ENCODE data around the gene LMNTD2.
A peak's percentile ranks its signal among the peaks of the same experiment; 100 is the strongest.

The LMNTD2 gene

DNA sequence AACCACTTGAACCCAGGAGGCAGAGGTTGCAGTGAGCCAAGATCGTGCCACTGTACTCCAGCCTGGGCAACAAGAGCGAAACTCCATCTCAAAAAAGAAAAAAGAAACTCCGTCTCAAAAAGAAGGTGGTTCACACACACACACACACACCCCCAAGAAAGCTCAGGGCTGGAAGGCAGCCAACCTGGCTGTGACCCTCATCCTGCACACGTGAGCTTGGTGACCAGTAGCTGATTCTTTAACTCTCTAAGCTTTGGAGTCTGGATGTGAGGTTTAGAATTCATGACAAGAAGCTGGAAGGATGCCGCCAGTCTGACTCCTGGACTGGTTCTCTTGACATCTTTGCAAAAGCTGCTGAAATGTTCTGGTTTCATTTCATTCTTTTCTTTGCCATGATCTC is 51.6 kb downstream of the LMNTD2 start:
- DNase-seq: no peak

DNA sequence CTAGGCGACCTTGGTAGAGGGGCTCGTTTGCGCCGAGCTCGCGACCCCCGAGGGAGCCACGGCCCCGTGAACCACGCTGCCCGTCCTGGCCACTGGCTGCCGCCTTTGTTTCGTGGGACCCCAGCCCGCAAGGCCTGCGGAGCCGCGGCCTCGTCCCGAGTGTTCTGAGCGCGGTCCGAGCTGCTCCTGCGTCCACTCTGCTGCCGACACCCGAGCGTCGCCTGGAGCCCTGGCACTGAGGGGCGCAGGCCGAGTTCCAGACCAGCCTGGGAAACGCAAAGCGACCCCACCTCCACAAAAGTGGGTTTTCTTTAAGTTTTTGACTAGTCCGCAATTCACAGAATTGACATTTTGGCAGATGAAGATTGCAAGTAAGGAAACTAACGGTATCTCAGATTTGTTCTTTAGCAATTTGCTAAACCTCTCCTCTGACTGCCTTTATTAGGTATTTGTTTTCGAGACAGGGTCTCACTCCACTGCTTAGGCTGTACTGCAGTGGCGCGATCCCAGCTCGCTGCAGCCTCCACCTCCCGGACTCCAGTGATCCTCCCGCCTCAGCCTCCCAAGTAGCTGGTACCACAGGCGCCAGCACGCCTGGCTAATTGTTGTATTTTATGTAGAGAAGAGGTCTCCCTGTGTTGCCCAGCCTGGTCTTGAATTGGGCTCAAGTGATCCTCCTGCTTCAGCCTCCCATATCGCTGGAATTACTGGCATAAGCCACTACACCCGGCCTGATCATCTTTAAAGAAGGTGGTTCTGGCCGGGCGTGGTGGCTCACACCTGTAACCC is 52.6 kb downstream of the LMNTD2 start:
- no peak for DNase-seq

DNA sequence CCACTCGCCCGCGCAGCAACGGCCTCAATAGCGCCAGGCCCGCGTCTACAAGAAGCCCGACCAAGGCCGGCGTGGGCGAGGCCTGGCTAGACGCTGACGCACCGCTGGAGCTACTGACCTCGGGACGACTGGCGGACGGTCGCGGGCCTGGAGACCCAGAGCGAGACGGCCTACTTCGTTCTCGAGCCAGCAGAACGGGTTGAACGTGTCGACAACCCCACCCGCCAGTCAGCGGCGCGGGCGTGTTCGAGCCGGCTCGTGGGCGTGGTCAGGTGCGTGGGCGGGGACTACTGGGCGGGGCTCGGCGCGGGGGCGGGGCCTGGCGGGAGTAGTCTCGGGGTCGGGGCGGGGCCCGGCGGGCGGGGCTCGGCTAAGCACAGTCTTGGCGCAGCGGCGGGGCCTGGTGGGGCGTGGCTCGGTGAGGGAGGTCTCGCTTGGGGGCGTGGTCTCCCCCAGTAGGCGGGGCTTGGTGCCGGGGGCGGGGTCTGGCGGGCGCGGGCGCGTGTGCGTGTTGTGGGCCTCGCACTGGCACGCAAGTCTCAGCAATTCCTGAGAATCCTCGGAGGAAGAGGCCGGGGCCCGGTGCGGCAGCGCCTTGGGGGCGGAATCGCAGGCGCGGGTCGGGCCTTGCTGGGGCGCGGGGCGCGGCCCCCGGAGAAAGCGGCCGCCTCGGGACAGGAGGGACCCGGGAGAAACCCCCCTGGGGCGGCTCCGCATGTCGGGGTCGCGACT is 53.4 kb downstream of the LMNTD2 start, which contains the start of gene RNH1:
Gene RNH1, minus strand, starts transcription at position 248 of the 732 bp plus-strand sequence. CDS start 5,080 bp downstream, outside the sequence.
- peak; percentile 99 for DNase-seq

DNA sequence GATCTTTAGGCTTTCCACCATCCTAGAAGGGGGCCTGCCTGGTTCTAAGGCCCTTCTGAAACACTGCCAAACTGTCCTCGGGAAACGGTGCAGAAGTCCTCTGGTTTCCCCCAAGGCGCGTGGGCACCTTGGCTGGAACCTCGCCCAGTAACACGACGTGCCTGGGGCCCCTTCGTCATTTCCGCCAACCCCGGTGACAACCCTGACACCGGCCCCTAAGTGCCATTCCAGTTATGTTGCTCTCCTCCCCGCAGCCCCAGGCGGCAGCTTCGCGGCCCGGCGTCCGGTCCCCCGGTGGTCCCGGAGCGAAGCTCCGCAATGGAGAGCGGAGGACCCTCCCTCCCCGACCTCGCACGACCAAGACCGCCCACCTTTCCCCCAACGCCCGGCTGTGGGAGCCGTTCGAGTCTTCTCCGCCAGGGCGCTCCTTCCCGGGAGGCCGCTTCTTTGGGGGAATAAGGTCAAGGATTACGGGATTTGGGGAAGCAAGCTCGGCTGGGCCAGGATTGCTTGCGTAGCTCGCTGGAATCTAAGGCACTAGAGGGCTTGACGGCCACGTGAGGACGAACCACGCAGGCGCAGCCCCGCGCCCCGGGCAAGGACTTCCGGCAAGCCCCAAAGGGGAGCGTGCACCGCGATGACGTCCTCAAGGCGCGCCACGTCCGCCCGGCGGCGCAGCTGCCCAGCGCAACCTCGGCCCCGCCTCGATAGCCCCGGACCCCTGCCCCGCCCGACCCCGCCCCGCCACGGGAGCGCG is 54.1 kb downstream of the LMNTD2 start:
- peak; percentile 98 for DNase-seq

DNA sequence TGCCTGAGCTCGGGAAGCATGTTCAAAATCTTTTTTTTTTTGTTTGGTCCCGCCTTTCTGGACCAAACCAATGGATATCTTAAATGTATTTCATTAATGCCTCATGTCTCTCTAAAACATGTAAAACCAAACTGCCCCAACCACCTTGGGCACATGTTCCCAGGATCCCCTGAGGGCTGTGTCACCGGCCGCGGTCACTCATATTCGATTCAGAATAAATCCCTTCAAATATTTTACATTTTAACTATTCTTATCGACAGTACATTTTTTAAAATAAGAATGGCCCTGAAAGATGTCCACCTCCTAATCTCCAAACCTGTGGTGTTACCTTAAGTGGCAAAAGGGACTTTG is 55.6 kb downstream of the LMNTD2 start:
- DNase-seq: no peak
